Measurements from ENCODE around the gene SAMD4A. TPM values are rescaled to one million over a fixed set of nuclear protein-coding genes. Genes with fewer than 3 reads are reported as not detected.

SAMD4A gene
- total RNA-seq, 4 donors from 2014 or later = 2.9 to 19.5 (median 3.9) TPM

DNA sequence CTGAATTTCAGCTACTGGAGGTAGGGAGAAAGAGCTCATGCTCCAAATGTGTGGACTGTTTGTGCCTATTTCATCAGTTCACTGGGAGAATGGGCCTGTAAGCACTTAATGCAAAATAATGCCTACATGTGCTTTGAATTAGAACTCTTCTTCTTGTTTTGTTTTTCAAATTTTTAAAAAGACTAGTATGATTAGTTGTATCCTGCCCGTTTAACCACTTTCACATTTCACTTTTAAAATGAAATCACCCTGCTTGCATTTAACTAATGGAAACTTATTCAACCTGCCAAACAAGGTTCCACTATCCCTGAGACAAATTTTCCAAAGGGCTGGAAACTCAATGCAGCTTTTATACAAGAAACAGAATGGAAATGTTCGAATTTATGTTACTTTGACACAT, 79.7 kb downstream of the SAMD4A start:
- H3K27ac ChIP-seq = no peak overlapping the region

DNA sequence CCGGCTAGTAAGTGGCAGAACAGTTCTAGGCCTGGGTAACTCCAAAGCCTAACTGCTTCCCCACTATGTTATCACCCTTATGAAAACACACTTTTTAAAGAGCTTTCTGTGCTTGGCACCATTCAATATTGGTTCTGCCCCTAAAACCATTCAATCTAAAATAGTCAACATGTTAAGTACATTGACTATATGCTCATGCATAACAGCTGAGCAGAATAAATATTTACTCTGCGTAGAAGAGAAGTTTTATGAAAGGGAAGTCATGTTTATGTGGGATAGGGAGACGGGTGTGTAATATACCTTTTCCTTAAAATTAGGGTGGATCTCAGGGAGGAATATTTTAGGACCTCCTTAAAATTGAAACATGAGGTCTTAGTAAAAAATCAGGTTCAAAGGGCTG, 80.5 kb downstream of the SAMD4A start:
- intact Hi-C loops (cut with DNase I) = no loop called here
- Histone ChIP-seq H3K9me3 (no peaks in the 10 kb centered on the region), H3K36me3 (no peaks in the 10 kb centered on the region), H3K27me3 (no peaks in the 10 kb centered on the region), H3K4me3 (no peak overlapping the region), H3K4me1 (peaks cover 0 to 30% (median 5%) of the 10 kb centered on the region in 3 donors), H3K27ac (no peak overlapping the region)
- TF ChIP-seq POLR2A (IDR thresholded peaks at IDR 0.05) = no peak
- TF ChIP-seq, protein P1, sequence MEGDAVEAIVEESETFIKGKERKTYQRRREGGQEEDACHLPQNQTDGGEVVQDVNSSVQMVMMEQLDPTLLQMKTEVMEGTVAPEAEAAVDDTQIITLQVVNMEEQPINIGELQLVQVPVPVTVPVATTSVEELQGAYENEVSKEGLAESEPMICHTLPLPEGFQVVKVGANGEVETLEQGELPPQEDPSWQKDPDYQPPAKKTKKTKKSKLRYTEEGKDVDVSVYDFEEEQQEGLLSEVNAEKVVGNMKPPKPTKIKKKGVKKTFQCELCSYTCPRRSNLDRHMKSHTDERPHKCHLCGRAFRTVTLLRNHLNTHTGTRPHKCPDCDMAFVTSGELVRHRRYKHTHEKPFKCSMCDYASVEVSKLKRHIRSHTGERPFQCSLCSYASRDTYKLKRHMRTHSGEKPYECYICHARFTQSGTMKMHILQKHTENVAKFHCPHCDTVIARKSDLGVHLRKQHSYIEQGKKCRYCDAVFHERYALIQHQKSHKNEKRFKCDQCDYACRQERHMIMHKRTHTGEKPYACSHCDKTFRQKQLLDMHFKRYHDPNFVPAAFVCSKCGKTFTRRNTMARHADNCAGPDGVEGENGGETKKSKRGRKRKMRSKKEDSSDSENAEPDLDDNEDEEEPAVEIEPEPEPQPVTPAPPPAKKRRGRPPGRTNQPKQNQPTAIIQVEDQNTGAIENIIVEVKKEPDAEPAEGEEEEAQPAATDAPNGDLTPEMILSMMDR (IDR thresholded peaks at IDR 0.05) = no peak
- 93% methylated on average over 3 of the region's 3 CpGs for WGBS, 2 donors
- no peak for DNase-seq

More for the DNA sequence above, 79.7 kb downstream of the SAMD4A start:
- no peak for DNase-seq
- Histone ChIP-seq H3K4me3 (no peak overlapping the region), H3K36me3 (no peaks in the 10 kb centered on the region), H3K27me3 (no peaks in the 10 kb centered on the region), H3K4me1 (peaks cover 0 to 23% (median 0%) of the 10 kb centered on the region in 3 donors), H3K9me3 (no peaks in the 10 kb centered on the region)
- intact Hi-C loops (cut with DNase I) = no loop called here
- TF ChIP-seq, protein P1 (IDR thresholded peaks at IDR 0.05) = no peak
- no peak for TF ChIP-seq POLR2A (IDR thresholded peaks at IDR 0.05)
- 46 to 60% methylated on average over 2 of the region's 2 CpGs for WGBS, 2 donors

GRCh38 chr14:54649056-54649455, 82.1 kb downstream of the SAMD4A start:
- 87% methylated on average over 6 of the region's 6 CpGs for WGBS, 2 donors
- H3K4me3 ChIP-seq = no peak overlapping the region
- H3K36me3 ChIP-seq = no peaks in the 10 kb centered on the region
- H3K4me1 ChIP-seq = peaks cover 0 to 47% (median 20%) of the 10 kb centered on the region in 3 donors
- H3K27ac ChIP-seq = peak overlapping the region in 2 of 4 donors; percentile 88 to 89
- no peak for DNase-seq
- TF ChIP-seq, protein P1 (IDR thresholded peaks at IDR 0.05) = no peak
- TF ChIP-seq POLR2A (IDR thresholded peaks at IDR 0.05) = no peak
- H3K27me3 ChIP-seq = no peaks in the 10 kb centered on the region
- H3K9me3 ChIP-seq = no peaks in the 10 kb centered on the region
- intact Hi-C loops (cut with DNase I) = no loop called here

DNA sequence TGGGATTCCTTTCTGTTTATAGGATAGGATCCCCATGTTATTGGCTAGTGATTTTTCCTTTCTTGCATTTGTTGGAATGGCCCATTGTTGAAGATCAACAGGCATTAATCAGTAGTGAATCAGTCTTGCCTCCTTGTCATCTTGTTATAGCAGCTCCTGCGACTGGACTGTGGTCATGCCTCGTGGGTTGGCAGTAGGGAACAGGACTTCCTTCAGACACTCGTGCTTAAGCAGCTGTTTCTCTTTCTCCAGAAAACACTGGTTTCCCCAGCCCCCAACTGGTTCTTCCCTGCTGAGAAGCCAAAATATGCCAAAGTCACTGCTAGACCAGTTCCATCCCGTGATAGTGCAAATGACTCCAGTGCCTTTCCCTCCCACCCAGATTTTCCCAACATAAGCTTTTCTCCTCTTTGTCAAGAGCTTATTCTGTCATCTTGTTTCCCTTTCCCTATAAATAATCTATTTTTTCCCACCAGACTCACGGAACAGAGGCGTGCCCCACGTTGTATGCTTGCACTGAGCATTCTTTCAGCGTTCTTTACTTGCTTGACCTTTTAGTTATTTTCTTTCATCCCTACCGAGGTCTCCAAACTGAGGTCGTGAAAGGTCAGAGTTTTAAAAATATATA, 83.5 kb downstream of the SAMD4A start:
- peaks cover 0 to 56% (median 20%) of the 10 kb centered on the region in 3 donors for H3K4me1 ChIP-seq
- no peaks in the 10 kb centered on the region for H3K36me3 ChIP-seq
- H3K4me3 ChIP-seq = peak overlapping the region in 1 of 4 donors; percentile 1
- WGBS, 2 donors = 45 to 63% methylated on average over 10 of the region's 10 CpGs
- H3K27ac ChIP-seq = peak overlapping the region; percentile 42 to 89 (median 86)
- intact Hi-C loops (cut with DNase I) = no loop called here
- no peaks in the 10 kb centered on the region for H3K9me3 ChIP-seq
- DNase-seq = peak; percentile 4
- TF ChIP-seq, protein P1 (IDR thresholded peaks at IDR 0.05) = no peak
- peak in 1 of 4 donors; percentile 10 for TF ChIP-seq POLR2A (IDR thresholded peaks at IDR 0.05)
- H3K27me3 ChIP-seq = no peaks in the 10 kb centered on the region

GRCh38 chr14:54650959-54651351, 84.0 kb downstream of the SAMD4A start:
- no peaks in the 10 kb centered on the region for H3K27me3 ChIP-seq
- H3K9me3 ChIP-seq = no peaks in the 10 kb centered on the region
- intact Hi-C loops (cut with DNase I) = no loop called here
- 62 to 78% methylated on average over 5 of the region's 5 CpGs for WGBS, 2 donors
- TF ChIP-seq, protein P1 (IDR thresholded peaks at IDR 0.05) = no peak
- TF ChIP-seq POLR2A (IDR thresholded peaks at IDR 0.05) = no peak
- H3K36me3 ChIP-seq = no peaks in the 10 kb centered on the region
- H3K4me3 ChIP-seq = peak overlapping the region in 1 of 4 donors; percentile 1
- H3K27ac ChIP-seq = peak overlapping the region; percentile 42 to 89 (median 86)
- peaks cover 0 to 56% (median 20%) of the 10 kb centered on the region in 3 donors for H3K4me1 ChIP-seq
- no peak for DNase-seq

All from esophagus squamous epithelium (tissue), 5 donors.